Measurements from ENCODE around the gene CALM3.

Gene CALM3

DNA sequence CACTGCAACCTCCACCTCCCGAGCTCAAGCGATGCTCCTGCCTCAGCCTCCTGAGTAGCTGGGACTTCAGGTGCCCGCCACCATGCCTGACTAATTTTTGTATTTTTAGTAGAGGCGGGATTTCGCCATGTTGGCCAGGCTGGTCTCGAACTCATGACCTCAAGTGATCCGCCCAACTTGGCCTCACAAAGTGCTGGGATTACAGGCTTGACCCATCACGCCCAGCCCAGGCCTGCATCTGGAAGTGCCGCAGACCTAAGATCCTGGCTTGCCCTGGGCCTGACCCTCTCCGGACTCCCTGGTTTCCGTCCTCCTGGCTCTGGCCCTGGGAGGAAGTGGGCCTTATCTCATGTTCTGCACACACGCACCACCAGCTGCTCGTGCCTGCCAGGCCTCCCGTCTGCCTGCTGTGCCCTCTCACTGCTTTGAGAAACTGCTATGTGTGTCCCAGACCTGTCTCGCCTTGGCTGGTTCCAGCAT lies 28.5 kb downstream of the CALM3 start:
- TF ChIP-seq CTCF (IDR thresholded peaks at IDR 0.05): no peak

- TF ChIP-seq CTCF (IDR thresholded peaks at IDR 0.05): no peak
These were observed 29.6 kb downstream of the CALM3 start for GRCh38 chr19:46630586-46631205.

DNA sequence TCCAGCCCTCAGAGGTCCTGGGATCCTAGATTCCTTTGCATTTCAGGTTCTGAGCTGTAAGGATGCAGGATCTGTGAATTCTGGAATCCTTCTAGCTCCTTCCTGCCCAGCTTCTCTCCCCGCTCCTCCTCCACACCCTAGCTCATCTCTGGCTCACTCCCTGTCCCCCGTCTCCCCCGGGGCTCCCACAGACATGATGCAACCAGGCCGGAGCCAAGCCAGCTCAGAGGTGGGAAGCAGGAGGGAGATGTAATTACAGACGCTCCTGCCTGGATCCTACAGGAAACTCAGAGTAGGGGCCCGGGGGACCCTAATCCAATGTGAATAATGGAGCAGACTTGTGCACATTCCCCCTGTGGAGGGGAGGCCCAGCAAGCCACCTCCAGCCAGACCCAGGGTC lies 30.4 kb downstream of the CALM3 start:
- no peak for TF ChIP-seq CTCF (IDR thresholded peaks at IDR 0.05)

GRCh38 chr19:46633130-46633529 lies 32.0 kb downstream of the CALM3 start:
- no peak for TF ChIP-seq CTCF (IDR thresholded peaks at IDR 0.05)

GRCh38 chr19:46634045-46634655 lies 33.0 kb downstream of the CALM3 start:
- no peak for TF ChIP-seq CTCF (IDR thresholded peaks at IDR 0.05)

- TF ChIP-seq CTCF (IDR thresholded peaks at IDR 0.05): no peak
These were observed 33.6 kb downstream of the CALM3 start for GRCh38 chr19:46634656-46635218.

GRCh38 chr19:46635920-46636761 lies 35.0 kb downstream of the CALM3 start, which contains the start of gene GNG8:
Gene GNG8, minus strand, starts transcription at chr19:46636202. Its CDS starts 1,520 bp downstream, at chr19:46634682.
- no peak for TF ChIP-seq CTCF (IDR thresholded peaks at IDR 0.05)

Data from LNCAP (cell line).